ENCODE data around the gene GBGT1. TPM values are rescaled to one million over a fixed set of nuclear protein-coding genes. Genes with fewer than 3 reads are reported as not detected.
"Not testable (repeated sequence)": the region's sequence is repeated elsewhere in the genome, so short reads cannot be mapped to it uniquely, and the experiment has no call there.

Gene GBGT1
- total and polyA plus RNA-seq, 2 of the 4 experiments (the other 2 are of a cell fraction) = 1.8 to 3.2 TPM

DNA sequence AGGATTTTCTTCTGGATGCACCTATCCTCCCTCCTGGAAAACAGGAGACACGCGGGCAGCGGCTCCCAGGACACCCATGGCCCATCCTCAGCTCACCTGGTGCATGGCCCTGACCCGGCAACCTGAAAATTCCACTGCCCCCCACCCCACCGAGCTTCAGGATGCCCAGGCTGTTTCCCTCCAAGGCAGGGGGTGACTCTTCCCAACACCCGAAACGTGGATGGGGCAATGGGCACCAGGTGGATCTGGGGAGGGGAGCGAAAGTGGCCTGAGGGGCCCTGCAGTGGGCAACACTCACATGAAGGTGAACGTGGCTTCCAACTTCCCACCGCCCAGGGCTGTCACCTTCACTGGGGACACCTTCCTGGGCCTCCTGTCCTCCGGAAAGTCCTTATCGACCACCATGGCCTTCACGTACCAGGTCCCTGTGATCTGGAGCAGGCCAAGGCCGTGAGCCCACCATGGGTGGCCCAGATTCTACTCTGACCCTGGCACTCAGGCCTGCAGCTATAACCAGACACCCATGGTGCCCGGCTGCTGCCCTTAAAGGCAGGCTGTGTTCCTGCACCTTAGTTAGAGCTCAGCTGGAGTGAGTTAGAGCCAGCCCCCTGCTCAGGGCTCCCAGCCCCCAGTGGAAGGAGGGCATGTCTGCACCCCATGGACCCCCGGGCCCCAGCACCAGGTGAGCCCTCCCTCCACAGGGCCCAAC is 44.6 kb upstream of the GBGT1 start:
- H4K91ac ChIP-seq (ENCODE audit: insufficient read depth, low read depth, low read length); H3K9me3 ChIP-seq (ENCODE audit: control insufficient read depth, insufficient read depth, low read length); H3K4ac ChIP-seq (ENCODE audit: low read depth, low read length); H3K9ac ChIP-seq (ENCODE audit: low read depth, low read length); H4K8ac ChIP-seq (ENCODE audit: low read depth in 2 of 2, low read length in 2 of 2); POLR2A ChIA-PET (ENCODE audit: unreplicated experiment); H3K27ac ChIP-seq (ENCODE audit: insufficient read depth, low read length); H2AK9ac ChIP-seq (replicated peaks; ENCODE audit: low read depth, low read length, poor library complexity); H3K79me1 ChIP-seq (ENCODE audit: low read depth in 1 of 2, low read length in 2 of 2); H3K4me2 ChIP-seq (ENCODE audit: low read depth, low read length); H2AFZ ChIP-seq (replicated peaks; ENCODE audit: low read length, poor library complexity); H3K36me3 ChIP-seq (ENCODE audit: control insufficient read depth, insufficient read depth, low read length); H3K9me1 ChIP-seq (ENCODE audit: insufficient read depth, low read length); H2BK120ac ChIP-seq (ENCODE audit: low read depth, low read length); H3K23ac ChIP-seq (ENCODE audit: low read depth, low read length); H3K4me1 ChIP-seq (ENCODE audit: control insufficient read depth, insufficient read depth, low read length); H2AK5ac ChIP-seq (ENCODE audit: low read depth, low read length); DNase-seq; intact Hi-C loops (cut with micrococcal nuclease); in situ Hi-C loops (cut with MboI; ENCODE audit: low sequenced_read_pairs); H3K56ac ChIP-seq (ENCODE audit: extremely low read depth, insufficient read depth, low read length); H3K4me3 ChIP-seq (ENCODE audit: insufficient read depth, low read depth, low read length); H3K14ac ChIP-seq (replicated peaks; ENCODE audit: low read depth, low read length); BruUV-seq (replicated peaks); H3K18ac ChIP-seq (ENCODE audit: low read depth, low read length); ATAC-seq (ENCODE audit: low read depth); H2BK5ac ChIP-seq (ENCODE audit: low read depth, low read length, poor library complexity, severe bottlenecking); CTCF ChIA-PET; dilution Hi-C loops (cut with HindIII; ENCODE audit: low sequenced_read_pairs, unreplicated experiment); H2BK15ac ChIP-seq (ENCODE audit: low read depth, low read length); H4K5ac ChIP-seq (ENCODE audit: low read depth, low read length); H4K20me1 ChIP-seq (ENCODE audit: insufficient read depth, low read length); H2BK20ac ChIP-seq (ENCODE audit: low read depth, low read length): not testable (repeated sequence)
- no CpG with 5 or more reads among the region's 16 CpGs for WGBS, 2 experiments (ENCODE audit: extremely low coverage in 2 of 2, insufficient read length in 1 of 2)
- peaks cover 26% of the 10 kb centered on the region for H3K27me3 ChIP-seq (ENCODE audit: control insufficient read depth, insufficient read depth, low read length)
